Measurements from ENCODE around the gene JSRP1.

- TF ChIP-seq, protein P1, sequence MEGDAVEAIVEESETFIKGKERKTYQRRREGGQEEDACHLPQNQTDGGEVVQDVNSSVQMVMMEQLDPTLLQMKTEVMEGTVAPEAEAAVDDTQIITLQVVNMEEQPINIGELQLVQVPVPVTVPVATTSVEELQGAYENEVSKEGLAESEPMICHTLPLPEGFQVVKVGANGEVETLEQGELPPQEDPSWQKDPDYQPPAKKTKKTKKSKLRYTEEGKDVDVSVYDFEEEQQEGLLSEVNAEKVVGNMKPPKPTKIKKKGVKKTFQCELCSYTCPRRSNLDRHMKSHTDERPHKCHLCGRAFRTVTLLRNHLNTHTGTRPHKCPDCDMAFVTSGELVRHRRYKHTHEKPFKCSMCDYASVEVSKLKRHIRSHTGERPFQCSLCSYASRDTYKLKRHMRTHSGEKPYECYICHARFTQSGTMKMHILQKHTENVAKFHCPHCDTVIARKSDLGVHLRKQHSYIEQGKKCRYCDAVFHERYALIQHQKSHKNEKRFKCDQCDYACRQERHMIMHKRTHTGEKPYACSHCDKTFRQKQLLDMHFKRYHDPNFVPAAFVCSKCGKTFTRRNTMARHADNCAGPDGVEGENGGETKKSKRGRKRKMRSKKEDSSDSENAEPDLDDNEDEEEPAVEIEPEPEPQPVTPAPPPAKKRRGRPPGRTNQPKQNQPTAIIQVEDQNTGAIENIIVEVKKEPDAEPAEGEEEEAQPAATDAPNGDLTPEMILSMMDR (conservative IDR thresholded peaks at IDR 0.05 in 1 of 2, IDR thresholded peaks at IDR 0.05 in 1 of 2; ENCODE audit: extremely low read depth in 1 of 2, insufficient read depth in 1 of 2, low read depth in 1 of 2, low read length in 2 of 2): no peak
- no peak for TF ChIP-seq EZH2 (IDR thresholded peaks at IDR 0.05; ENCODE audit: borderline replicate concordance, low read length)
These were observed 13.4 kb downstream of the JSRP1 start for GRCh38 chr19:2242816-2243215.
